Measurements from ENCODE around the gene C11orf21.

Gene C11orf21

GRCh38 chr11:2258501-2259465 lies 42.9 kb downstream of the C11orf21 start:
- TF ChIP-seq, protein P1, sequence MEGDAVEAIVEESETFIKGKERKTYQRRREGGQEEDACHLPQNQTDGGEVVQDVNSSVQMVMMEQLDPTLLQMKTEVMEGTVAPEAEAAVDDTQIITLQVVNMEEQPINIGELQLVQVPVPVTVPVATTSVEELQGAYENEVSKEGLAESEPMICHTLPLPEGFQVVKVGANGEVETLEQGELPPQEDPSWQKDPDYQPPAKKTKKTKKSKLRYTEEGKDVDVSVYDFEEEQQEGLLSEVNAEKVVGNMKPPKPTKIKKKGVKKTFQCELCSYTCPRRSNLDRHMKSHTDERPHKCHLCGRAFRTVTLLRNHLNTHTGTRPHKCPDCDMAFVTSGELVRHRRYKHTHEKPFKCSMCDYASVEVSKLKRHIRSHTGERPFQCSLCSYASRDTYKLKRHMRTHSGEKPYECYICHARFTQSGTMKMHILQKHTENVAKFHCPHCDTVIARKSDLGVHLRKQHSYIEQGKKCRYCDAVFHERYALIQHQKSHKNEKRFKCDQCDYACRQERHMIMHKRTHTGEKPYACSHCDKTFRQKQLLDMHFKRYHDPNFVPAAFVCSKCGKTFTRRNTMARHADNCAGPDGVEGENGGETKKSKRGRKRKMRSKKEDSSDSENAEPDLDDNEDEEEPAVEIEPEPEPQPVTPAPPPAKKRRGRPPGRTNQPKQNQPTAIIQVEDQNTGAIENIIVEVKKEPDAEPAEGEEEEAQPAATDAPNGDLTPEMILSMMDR (IDR thresholded peaks at IDR 0.05; ENCODE audit: extremely low read depth, missing control alignments) = no peak
- no peak for DNase-seq (ENCODE audit: low spot score)

GRCh38 chr11:2256951-2257700 lies 44.6 kb downstream of the C11orf21 start:
- DNase-seq (ENCODE audit: low spot score) = no peak
- TF ChIP-seq, protein P1 (IDR thresholded peaks at IDR 0.05; ENCODE audit: extremely low read depth, missing control alignments) = no peak

DNA sequence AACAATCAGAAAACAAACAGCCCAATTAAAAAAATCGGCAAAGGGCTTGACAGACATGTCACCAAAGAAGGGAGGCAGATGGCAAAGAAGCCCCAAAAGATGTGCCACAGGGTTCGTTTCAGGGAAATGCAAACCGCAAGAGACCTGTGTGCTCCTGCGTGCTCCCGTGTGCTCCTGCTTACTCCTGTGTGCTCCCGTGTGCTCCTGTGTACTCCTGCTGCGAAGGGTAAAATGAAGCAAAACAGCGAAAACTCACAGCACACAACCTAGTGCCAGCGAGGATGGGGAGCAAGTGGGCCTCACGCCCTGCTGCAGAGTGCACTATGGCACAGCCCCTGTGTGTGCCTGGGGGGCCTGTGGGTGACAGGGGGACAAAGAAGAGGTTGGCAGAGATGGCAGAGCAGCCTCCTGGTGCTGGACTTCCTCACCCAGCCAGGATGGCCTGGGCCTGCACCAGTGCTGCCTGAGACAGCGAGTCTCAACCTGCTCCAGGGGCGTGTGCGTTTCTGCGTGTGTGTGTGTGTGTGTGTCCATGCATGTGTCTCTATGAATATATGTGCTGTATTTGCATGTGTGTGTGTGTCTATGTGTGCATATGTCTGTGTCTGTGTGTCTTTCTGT lies 45.3 kb downstream of the C11orf21 start:
- TF ChIP-seq, protein P1 (IDR thresholded peaks at IDR 0.05; ENCODE audit: extremely low read depth, missing control alignments) = no peak
- DNase-seq (ENCODE audit: low spot score) = no peak

- TF ChIP-seq, protein P1 (IDR thresholded peaks at IDR 0.05; ENCODE audit: extremely low read depth, missing control alignments) = no peak
- DNase-seq (ENCODE audit: low spot score) = no peak
These were observed 49.7 kb downstream of the C11orf21 start for GRCh38 chr11:2252018-2252417.

DNA sequence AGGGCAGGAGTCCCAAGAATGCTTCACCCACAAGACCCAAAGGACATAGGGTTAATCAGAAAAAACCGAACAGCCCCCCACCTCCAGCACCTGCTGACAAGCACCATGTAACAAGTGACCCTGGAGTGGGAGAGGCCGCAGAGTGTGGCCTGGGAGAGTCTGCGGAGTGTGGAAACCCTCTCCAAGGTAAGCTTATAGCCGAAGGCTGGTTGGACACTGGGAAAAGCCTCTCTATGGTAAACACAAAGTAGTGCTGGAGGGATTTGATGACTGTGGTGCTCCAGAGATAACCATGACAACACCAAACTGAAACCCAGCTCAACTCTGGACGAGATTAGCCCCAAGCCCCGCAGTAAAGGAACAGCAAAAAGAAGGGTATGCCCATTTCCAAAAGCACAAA lies 50.6 kb downstream of the C11orf21 start:
- no peak for DNase-seq (ENCODE audit: low spot score)
- TF ChIP-seq, protein P1 (IDR thresholded peaks at IDR 0.05; ENCODE audit: extremely low read depth, missing control alignments) = no peak

GRCh38 chr11:2250485-2250884 lies 51.2 kb downstream of the C11orf21 start:
- no peak for DNase-seq (ENCODE audit: low spot score)
- TF ChIP-seq, protein P1 (IDR thresholded peaks at IDR 0.05; ENCODE audit: extremely low read depth, missing control alignments) = no peak
